ENCODE measurements around the gene ELMO1.

- TF ChIP-seq CTCF (conservative IDR thresholded peaks at IDR 0.05; ENCODE audit: low read depth in 2 of 2) (no peak), EZH2phosphoT487 (IDR thresholded peaks at IDR 0.05; ENCODE audit: unreplicated experiment) (no peak), ETS1 (IDR thresholded peaks at IDR 0.05) (no peak), POLR2AphosphoS5 (IDR thresholded peaks at IDR 0.05; ENCODE audit: low read depth) (no peak), CREB1 (CRISPR knock-in tag; IDR thresholded peaks at IDR 0.05; ENCODE audit: low read depth) (no peak), EZH2 (IDR thresholded peaks at IDR 0.05; ENCODE audit: low read depth, unreplicated experiment) (no peak)
These were observed 516.8 kb downstream of the ELMO1 start for GRCh38 chr7:36931892-36932291.

Measured in GM23338 (cell line).